Activated CD4-positive, alpha-beta T cell treated with anti-CD3 and anti-CD28 coated beads, Interleukin-2, amount 50 U/mL, for 16 hours (primary cell): Measurements from ENCODE around the gene FBXO21.
"Not testable (repeated sequence)": the region's sequence is repeated elsewhere in the genome, so short reads cannot be mapped to it uniquely, and the experiment has no call there.

Experiments used
- DNase-seq: peaks from one replicate; pipeline ENCODE4 v3.0.0-alpha.2; 2020

Gene FBXO21

GRCh38 chr12:117202033-117202432 lies 11.8 kb upstream of the FBXO21 start:
- DNase-seq, result no peak

- not testable (repeated sequence) for DNase-seq
Observed at GRCh38 chr12:117199956-117200744, 9.9 kb upstream of the FBXO21 start.

GRCh38 chr12:117196334-117196733 lies 6.1 kb upstream of the FBXO21 start:
- DNase-seq, result not testable (repeated sequence)

- DNase-seq, result not testable (repeated sequence)
Observed at GRCh38 chr12:117195027-117195426, 4.8 kb upstream of the FBXO21 start.

GRCh38 chr12:117193903-117194302 lies 3.6 kb upstream of the FBXO21 start:
- DNase-seq, result no peak

- DNase-seq, result not testable (repeated sequence)
Observed at GRCh38 chr12:117192581-117192980, 2.3 kb upstream of the FBXO21 start.

GRCh38 chr12:117192057-117192456 lies 1.8 kb upstream of the FBXO21 start:
- DNase-seq, result no peak

- peak; percentile 18 for DNase-seq
Observed at GRCh38 chr12:117189725-117190209, 503 bp downstream of the FBXO21 start.

- DNase-seq, result no peak
Observed at GRCh38 chr12:117188961-117189724, 1.1 kb downstream of the FBXO21 start.

GRCh38 chr12:117188121-117188665 lies 2.1 kb downstream of the FBXO21 start:
- DNase-seq, result no peak

GRCh38 chr12:117187421-117187820 lies 2.8 kb downstream of the FBXO21 start:
- no peak for DNase-seq

GRCh38 chr12:117182866-117183265 lies 7.4 kb downstream of the FBXO21 start:
- DNase-seq, result no peak

GRCh38 chr12:117181468-117181843 lies 8.8 kb downstream of the FBXO21 start:
- DNase-seq, result not testable (repeated sequence)

- DNase-seq, result no peak
Observed at GRCh38 chr12:117180758-117181467, 9.4 kb downstream of the FBXO21 start.

- DNase-seq, result no peak
Observed at GRCh38 chr12:117178745-117179144, 11.5 kb downstream of the FBXO21 start.

GRCh38 chr12:117178301-117178700 lies 12.0 kb downstream of the FBXO21 start:
- no peak for DNase-seq

- DNase-seq, result no peak
Observed at GRCh38 chr12:117172168-117172567, 18.1 kb downstream of the FBXO21 start.

- DNase-seq, result no peak
Observed at GRCh38 chr12:117171499-117172162, 18.6 kb downstream of the FBXO21 start.

GRCh38 chr12:117169548-117169947 lies 20.7 kb downstream of the FBXO21 start:
- no peak for DNase-seq

- no peak for DNase-seq
Observed at GRCh38 chr12:117168976-117169375, 21.3 kb downstream of the FBXO21 start.

- DNase-seq, result no peak
Observed at GRCh38 chr12:117167769-117168168, 22.5 kb downstream of the FBXO21 start.

- no peak for DNase-seq
Observed at GRCh38 chr12:117166107-117166506, 24.2 kb downstream of the FBXO21 start.
